C4-2B (cell line): ENCODE measurements around the gene SUN5.

Source experiments
- H3K27ac ChIP-seq: fragments of 450-650 bp; 2 replicates; pipeline ENCODE4 v1.5.1; 2017
- ZFX ChIP-seq: fragments of 450-650 bp; IDR thresholded peaks from 2 replicates; pipeline ENCODE4 v1.6.1; 2017
- TF ChIP-seq, protein P1 (sequence below): fragments of 450-650 bp; conservative IDR thresholded peaks from 2 replicates; pipeline ENCODE4 v1.5.1; 2017; ENCODE audit warnings: mild to moderate bottlenecking

The SUN5 gene

GRCh38 chr20:32980990-32981389, 23.2 kb downstream of the SUN5 start:
- TF ChIP-seq, protein P1, sequence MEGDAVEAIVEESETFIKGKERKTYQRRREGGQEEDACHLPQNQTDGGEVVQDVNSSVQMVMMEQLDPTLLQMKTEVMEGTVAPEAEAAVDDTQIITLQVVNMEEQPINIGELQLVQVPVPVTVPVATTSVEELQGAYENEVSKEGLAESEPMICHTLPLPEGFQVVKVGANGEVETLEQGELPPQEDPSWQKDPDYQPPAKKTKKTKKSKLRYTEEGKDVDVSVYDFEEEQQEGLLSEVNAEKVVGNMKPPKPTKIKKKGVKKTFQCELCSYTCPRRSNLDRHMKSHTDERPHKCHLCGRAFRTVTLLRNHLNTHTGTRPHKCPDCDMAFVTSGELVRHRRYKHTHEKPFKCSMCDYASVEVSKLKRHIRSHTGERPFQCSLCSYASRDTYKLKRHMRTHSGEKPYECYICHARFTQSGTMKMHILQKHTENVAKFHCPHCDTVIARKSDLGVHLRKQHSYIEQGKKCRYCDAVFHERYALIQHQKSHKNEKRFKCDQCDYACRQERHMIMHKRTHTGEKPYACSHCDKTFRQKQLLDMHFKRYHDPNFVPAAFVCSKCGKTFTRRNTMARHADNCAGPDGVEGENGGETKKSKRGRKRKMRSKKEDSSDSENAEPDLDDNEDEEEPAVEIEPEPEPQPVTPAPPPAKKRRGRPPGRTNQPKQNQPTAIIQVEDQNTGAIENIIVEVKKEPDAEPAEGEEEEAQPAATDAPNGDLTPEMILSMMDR: no peak
- no peak for TF ChIP-seq ZFX
- no peak overlapping the region for H3K27ac ChIP-seq

GRCh38 chr20:32980131-32980941, 23.9 kb downstream of the SUN5 start:
- no peak overlapping the region for H3K27ac ChIP-seq
- TF ChIP-seq, protein P1: no peak
- no peak for TF ChIP-seq ZFX

DNA sequence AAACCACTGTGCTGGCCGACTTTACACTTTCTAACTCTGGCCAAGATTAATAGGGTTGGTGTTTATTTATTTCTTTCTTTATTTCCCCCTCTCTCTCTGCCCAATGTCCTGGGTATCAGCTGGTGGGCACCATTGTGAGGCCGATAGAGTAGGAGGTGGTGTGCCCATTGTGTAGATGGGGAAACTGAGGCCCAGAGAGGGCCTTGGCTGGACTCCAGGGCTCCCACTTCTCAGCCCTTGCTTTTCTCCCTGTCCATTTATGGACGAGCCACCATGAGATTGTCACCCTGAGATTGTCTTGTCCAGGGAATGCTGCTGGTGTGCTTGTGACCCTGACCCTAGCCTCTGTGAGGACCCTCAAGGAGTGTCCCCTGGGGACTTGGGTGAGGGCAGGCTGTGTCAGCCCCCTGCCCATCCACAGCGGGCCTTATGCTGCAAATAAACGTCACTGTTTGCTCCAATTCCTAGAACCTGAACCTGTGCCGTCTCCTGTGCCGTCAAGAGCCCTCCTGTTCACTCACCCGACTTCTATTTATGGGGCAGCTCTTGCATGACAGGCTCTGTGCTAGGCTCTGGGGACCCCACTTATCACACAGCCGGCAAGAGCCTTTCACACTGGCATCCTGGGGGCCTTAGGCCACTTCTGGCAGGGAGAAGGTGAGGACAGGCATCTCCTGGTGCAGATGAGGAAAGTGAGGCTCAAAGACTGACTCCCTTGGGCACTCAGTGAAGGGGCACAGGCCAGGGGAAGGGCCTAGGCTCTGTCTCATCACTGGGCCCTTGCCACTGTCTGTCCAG, 24.8 kb downstream of the SUN5 start:
- no peak overlapping the region for H3K27ac ChIP-seq

DNA sequence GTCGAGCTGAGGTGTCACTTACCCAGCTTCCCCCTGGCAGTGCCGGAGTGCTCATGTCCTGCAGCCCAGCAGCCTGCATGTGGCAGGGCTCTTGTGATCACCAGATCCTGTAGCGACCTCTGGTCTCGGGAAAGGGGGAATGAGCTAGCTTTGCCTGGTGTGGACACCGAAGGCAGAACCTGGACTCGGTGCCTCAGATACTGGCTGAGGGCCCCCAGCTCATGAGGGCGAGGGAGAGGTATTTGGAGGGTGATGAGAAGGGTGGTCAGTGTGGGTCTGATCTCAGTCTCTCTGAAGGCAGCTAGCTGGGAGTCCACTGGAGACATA, 26.3 kb downstream of the SUN5 start:
- TF ChIP-seq, protein P1: no peak
- TF ChIP-seq ZFX: no peak
- no peak overlapping the region for H3K27ac ChIP-seq

More for the DNA sequence above, 24.8 kb downstream of the SUN5 start:
- TF ChIP-seq, protein P1: no peak
- no peak for TF ChIP-seq ZFX

DNA sequence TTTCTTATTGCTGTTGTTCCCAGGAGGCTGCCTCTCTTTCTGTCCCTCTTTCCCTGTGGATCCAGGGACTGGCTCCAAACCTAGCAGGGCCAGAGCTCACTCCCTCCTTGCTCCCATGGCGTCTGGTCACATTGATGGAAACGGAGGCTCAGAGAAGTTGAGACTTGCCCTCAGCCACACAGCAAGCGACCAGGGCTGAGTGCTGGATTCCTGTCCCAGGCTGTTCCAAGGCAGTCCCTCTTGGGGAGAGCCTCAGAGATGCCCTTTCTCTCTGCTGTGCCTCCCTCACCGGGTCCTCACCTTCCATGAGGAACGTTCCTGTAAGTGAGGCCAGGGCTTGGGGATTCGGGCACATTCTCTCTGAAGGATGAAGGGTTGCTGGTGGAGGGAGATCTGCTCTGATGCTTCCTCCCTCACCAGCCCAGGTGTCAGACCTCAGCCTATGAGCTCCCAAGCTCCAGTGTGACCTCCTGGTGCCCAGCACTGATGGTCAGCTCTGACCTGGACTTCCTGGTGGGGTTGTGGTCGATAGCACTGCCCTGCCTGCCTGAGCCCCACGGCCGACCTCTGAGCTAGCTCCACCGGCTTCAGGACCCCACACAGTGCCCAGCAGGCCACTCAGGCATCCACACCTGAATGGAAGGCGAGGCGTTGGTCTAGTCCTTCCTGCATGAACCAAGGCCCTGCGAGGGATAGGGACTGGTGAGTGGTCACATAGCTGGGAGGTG, 26.8 kb downstream of the SUN5 start:
- H3K27ac ChIP-seq: no peak overlapping the region
- TF ChIP-seq, protein P1: no peak
- TF ChIP-seq ZFX: no peak

GRCh38 chr20:32976746-32977145, 27.5 kb downstream of the SUN5 start:
- no peak overlapping the region for H3K27ac ChIP-seq

More at GRCh38 chr20:32976746-32977145, 27.5 kb downstream of the SUN5 start:
- TF ChIP-seq ZFX: no peak
- TF ChIP-seq, protein P1: no peak
